Measurements from ENCODE around the gene PPP6R3. TPM values are rescaled to one million over a fixed set of nuclear protein-coding genes. Genes with fewer than 3 reads are reported as not detected.

The PPP6R3 gene
- polyA plus RNA-seq, 1 donor from 2014 or later, result 111 TPM

DNA sequence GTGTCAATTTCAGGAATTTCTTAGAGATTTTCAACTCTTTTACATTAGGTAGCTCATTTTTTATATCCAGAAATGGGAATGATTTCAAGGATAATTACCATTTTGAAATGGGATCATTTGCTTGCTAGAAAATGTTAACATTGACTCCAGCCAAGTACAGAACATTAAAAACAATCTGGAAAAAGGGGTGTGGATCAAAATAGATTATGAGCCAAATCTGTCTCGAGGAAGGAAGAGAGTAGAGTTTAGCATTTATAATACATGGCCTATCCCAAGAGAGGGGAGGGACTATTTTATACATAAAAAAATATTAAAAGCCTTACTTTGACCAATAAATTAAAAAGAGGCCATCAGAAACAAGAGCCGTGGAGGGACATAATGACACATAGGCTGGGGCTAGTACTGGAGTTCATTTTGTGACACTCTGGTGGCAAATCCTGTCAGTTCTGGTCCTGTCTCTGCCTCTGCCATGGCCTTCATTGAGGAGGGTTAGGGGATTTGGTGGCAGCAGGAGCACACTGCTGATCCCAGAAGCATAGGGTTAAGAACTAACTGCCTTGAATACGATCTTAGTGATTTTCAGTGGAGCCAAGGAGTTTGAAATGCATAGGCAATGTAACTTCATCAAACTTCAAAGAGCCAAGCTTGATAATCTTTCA lies 20.4 kb downstream of the PPP6R3 start:
- H3F3A ChIP-seq (ENCODE audit: insufficient read depth, low read length, poor library complexity, severe bottlenecking), result no peaks in the 10 kb centered on the region
- no peaks in the 10 kb centered on the region for H4K20me1 ChIP-seq (ENCODE audit: insufficient read depth)
- H3K9ac ChIP-seq (ENCODE audit: low read length), result no peak overlapping the region
- H3K79me2 ChIP-seq (replicated peaks; ENCODE audit: insufficient read depth, low read length), result peaks cover 88% of the 10 kb centered on the region
- H3K9me3 ChIP-seq (ENCODE audit: low read length), result no peaks in the 10 kb centered on the region
- TF ChIP-seq EZH2 (IDR thresholded peaks at IDR 0.05; ENCODE audit: borderline replicate concordance, insufficient read depth, low read length, poor library complexity, severe bottlenecking), result no peak
- TF ChIP-seq SMC3 (conservative IDR thresholded peaks at IDR 0.05; ENCODE audit: poor library complexity), result no peak
- TF ChIP-seq, protein P1, sequence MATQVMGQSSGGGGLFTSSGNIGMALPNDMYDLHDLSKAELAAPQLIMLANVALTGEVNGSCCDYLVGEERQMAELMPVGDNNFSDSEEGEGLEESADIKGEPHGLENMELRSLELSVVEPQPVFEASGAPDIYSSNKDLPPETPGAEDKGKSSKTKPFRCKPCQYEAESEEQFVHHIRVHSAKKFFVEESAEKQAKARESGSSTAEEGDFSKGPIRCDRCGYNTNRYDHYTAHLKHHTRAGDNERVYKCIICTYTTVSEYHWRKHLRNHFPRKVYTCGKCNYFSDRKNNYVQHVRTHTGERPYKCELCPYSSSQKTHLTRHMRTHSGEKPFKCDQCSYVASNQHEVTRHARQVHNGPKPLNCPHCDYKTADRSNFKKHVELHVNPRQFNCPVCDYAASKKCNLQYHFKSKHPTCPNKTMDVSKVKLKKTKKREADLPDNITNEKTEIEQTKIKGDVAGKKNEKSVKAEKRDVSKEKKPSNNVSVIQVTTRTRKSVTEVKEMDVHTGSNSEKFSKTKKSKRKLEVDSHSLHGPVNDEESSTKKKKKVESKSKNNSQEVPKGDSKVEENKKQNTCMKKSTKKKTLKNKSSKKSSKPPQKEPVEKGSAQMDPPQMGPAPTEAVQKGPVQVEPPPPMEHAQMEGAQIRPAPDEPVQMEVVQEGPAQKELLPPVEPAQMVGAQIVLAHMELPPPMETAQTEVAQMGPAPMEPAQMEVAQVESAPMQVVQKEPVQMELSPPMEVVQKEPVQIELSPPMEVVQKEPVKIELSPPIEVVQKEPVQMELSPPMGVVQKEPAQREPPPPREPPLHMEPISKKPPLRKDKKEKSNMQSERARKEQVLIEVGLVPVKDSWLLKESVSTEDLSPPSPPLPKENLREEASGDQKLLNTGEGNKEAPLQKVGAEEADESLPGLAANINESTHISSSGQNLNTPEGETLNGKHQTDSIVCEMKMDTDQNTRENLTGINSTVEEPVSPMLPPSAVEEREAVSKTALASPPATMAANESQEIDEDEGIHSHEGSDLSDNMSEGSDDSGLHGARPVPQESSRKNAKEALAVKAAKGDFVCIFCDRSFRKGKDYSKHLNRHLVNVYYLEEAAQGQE (IDR thresholded peaks at IDR 0.05; ENCODE audit: borderline replicate concordance), result no peak
- no peak overlapping the region for H3K27ac ChIP-seq (ENCODE audit: low read length)
- no peaks in the 10 kb centered on the region for H3K36me3 ChIP-seq (ENCODE audit: insufficient read depth, low read length)
- H3K27me3 ChIP-seq (ENCODE audit: insufficient read depth, low read depth, low read length), result no peaks in the 10 kb centered on the region
- no peak overlapping the region for H3K4me3 ChIP-seq (ENCODE audit: low read length)
- H3K9me2 ChIP-seq (ENCODE audit: insufficient read depth, low read length), result no peaks in the 10 kb centered on the region
- H3K4me2 ChIP-seq (ENCODE audit: low read length), result no peak overlapping the region
- H2AFZ ChIP-seq (ENCODE audit: low read depth, low read length), result no peak overlapping the region

DNA sequence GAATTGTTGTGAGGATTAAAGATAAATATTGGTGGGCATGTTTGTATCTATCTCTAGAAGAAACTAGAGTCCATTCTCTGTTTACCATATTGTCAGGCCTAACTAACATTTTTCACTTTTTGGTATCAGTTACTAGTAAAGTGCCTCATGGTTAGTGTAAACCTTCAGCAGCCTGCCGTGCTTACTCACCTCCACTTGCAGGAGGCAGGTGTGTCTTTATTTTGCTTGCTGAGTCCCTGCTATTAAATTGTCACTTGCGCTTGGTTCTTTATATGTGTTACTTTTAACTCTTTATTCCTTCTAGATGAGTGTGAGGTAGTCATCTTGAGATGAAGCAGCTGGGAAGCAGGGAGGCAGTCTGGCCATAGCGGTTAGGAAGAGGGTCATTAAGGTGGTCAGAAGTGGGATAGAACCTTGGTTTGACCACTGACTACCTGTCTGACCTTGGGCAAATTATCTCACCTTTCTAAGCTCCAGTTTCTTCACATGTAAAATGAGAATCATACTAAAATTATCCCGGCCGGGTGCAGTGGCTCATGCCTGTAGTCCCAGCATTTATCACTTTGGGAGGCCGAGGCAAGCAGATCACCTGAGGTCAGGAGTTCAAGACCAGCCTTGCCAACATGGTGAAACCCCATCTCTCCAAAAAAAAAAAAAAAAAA lies 21.2 kb downstream of the PPP6R3 start:
- Histone ChIP-seq H3K36me3 (ENCODE audit: insufficient read depth, low read length) (no peaks in the 10 kb centered on the region), H3K4me3 (ENCODE audit: low read length) (no peak overlapping the region), H3K27me3 (ENCODE audit: insufficient read depth, low read depth, low read length) (no peaks in the 10 kb centered on the region), H2AFZ (ENCODE audit: low read depth, low read length) (no peak overlapping the region), H3K9ac (ENCODE audit: low read length) (no peak overlapping the region), H3K4me2 (ENCODE audit: low read length) (no peak overlapping the region), H3K9me3 (ENCODE audit: low read length) (no peaks in the 10 kb centered on the region), H3K79me2 (replicated peaks; ENCODE audit: insufficient read depth, low read length) (peaks cover 90% of the 10 kb centered on the region), H3K9me2 (ENCODE audit: insufficient read depth, low read length) (no peaks in the 10 kb centered on the region), H4K20me1 (ENCODE audit: insufficient read depth) (no peaks in the 10 kb centered on the region), H3K27ac (ENCODE audit: low read length) (no peak overlapping the region), H3F3A (ENCODE audit: insufficient read depth, low read length, poor library complexity, severe bottlenecking) (no peaks in the 10 kb centered on the region)
- no peak for TF ChIP-seq MXI1 (conservative IDR thresholded peaks at IDR 0.05; ENCODE audit: poor library complexity, severe bottlenecking)
- TF ChIP-seq, protein P1 (IDR thresholded peaks at IDR 0.05; ENCODE audit: borderline replicate concordance), result no peak
- TF ChIP-seq EZH2 (IDR thresholded peaks at IDR 0.05; ENCODE audit: borderline replicate concordance, insufficient read depth, low read length, poor library complexity, severe bottlenecking), result no peak

All from neural cell (in vitro differentiated cells).